ENCODE measurements around the gene CWC27.

CWC27 gene

GRCh38 chr5:64895748-64896147, 127.0 kb downstream of the CWC27 start:
- TF ChIP-seq GATA3 (IDR thresholded peaks at IDR 0.05; ENCODE audit: low read depth, low read length) (no peak), GATA2 (IDR thresholded peaks at IDR 0.05; ENCODE audit: low read depth, low read length) (no peak)

- no peak for TF ChIP-seq GATA2 (IDR thresholded peaks at IDR 0.05; ENCODE audit: low read depth, low read length)
These were observed 131.1 kb downstream of the CWC27 start for GRCh38 chr5:64899838-64900237.

- TF ChIP-seq GATA2 (IDR thresholded peaks at IDR 0.05; ENCODE audit: low read depth, low read length) = no peak
- TF ChIP-seq GATA3 (IDR thresholded peaks at IDR 0.05; ENCODE audit: low read depth, low read length) = no peak
These were observed 131.9 kb downstream of the CWC27 start for GRCh38 chr5:64900618-64901017.

GRCh38 chr5:64914396-64914795, 145.7 kb downstream of the CWC27 start:
- TF ChIP-seq GATA3 (IDR thresholded peaks at IDR 0.05; ENCODE audit: low read depth, low read length) = no peak
- TF ChIP-seq GATA2 (IDR thresholded peaks at IDR 0.05; ENCODE audit: low read depth, low read length) = no peak

GRCh38 chr5:64918083-64918482, 149.4 kb downstream of the CWC27 start:
- TF ChIP-seq GATA3 (IDR thresholded peaks at IDR 0.05; ENCODE audit: low read depth, low read length) (no peak), GATA2 (IDR thresholded peaks at IDR 0.05; ENCODE audit: low read depth, low read length) (no peak)

- TF ChIP-seq GATA3 (IDR thresholded peaks at IDR 0.05; ENCODE audit: low read depth, low read length) = no peak
These were observed 152.7 kb downstream of the CWC27 start for GRCh38 chr5:64921386-64921785.

GRCh38 chr5:64923151-64923685, 154.5 kb downstream of the CWC27 start:
- TF ChIP-seq GATA2 (IDR thresholded peaks at IDR 0.05; ENCODE audit: low read depth, low read length) = no peak
- TF ChIP-seq GATA3 (IDR thresholded peaks at IDR 0.05; ENCODE audit: low read depth, low read length) = no peak

- TF ChIP-seq GATA3 (IDR thresholded peaks at IDR 0.05; ENCODE audit: low read depth, low read length) (no peak), GATA2 (IDR thresholded peaks at IDR 0.05; ENCODE audit: low read depth, low read length) (no peak)
These were observed 156.4 kb downstream of the CWC27 start for GRCh38 chr5:64925123-64925522.

GRCh38 chr5:64929833-64930232, 161.1 kb downstream of the CWC27 start:
- TF ChIP-seq GATA2 (IDR thresholded peaks at IDR 0.05; ENCODE audit: low read depth, low read length) = no peak
- no peak for TF ChIP-seq GATA3 (IDR thresholded peaks at IDR 0.05; ENCODE audit: low read depth, low read length)

GRCh38 chr5:64930672-64931318, 162.1 kb downstream of the CWC27 start:
- TF ChIP-seq GATA3 (IDR thresholded peaks at IDR 0.05; ENCODE audit: low read depth, low read length) (no peak), GATA2 (IDR thresholded peaks at IDR 0.05; ENCODE audit: low read depth, low read length) (no peak)

GRCh38 chr5:64939772-64940510, 171.2 kb downstream of the CWC27 start:
- TF ChIP-seq GATA3 (IDR thresholded peaks at IDR 0.05; ENCODE audit: low read depth, low read length) (no peak), GATA2 (IDR thresholded peaks at IDR 0.05; ENCODE audit: low read depth, low read length) (no peak)

GRCh38 chr5:64942460-64942859, 173.7 kb downstream of the CWC27 start:
- no peak for TF ChIP-seq GATA3 (IDR thresholded peaks at IDR 0.05; ENCODE audit: low read depth, low read length)
- no peak for TF ChIP-seq GATA2 (IDR thresholded peaks at IDR 0.05; ENCODE audit: low read depth, low read length)

GRCh38 chr5:64944868-64945267, 176.1 kb downstream of the CWC27 start:
- TF ChIP-seq GATA2 (IDR thresholded peaks at IDR 0.05; ENCODE audit: low read depth, low read length) (no peak), GATA3 (IDR thresholded peaks at IDR 0.05; ENCODE audit: low read depth, low read length) (no peak)

GRCh38 chr5:64947031-64947430, 178.3 kb downstream of the CWC27 start:
- TF ChIP-seq GATA3 (IDR thresholded peaks at IDR 0.05; ENCODE audit: low read depth, low read length) (peak; percentile 47), GATA2 (IDR thresholded peaks at IDR 0.05; ENCODE audit: low read depth, low read length) (peak; percentile 66)

- no peak for TF ChIP-seq GATA3 (IDR thresholded peaks at IDR 0.05; ENCODE audit: low read depth, low read length)
- TF ChIP-seq GATA2 (IDR thresholded peaks at IDR 0.05; ENCODE audit: low read depth, low read length) = no peak
These were observed 179.1 kb downstream of the CWC27 start for GRCh38 chr5:64947801-64948200.

All from SH-SY5Y (cell line).